TTC549 (cell line): ENCODE results near the gene ATP5MC3.
"Not testable (repeated sequence)": the region's sequence is repeated elsewhere in the genome, so short reads cannot be mapped to it uniquely, and the experiment has no call there.

Experiments used
- FAIRE-seq: peaks from 2 replicates; lab custom pipeline; 2012; peaks lifted over from hg19 to GRCh38; lab: Jason Lieb, UNC

The ATP5MC3 gene

DNA sequence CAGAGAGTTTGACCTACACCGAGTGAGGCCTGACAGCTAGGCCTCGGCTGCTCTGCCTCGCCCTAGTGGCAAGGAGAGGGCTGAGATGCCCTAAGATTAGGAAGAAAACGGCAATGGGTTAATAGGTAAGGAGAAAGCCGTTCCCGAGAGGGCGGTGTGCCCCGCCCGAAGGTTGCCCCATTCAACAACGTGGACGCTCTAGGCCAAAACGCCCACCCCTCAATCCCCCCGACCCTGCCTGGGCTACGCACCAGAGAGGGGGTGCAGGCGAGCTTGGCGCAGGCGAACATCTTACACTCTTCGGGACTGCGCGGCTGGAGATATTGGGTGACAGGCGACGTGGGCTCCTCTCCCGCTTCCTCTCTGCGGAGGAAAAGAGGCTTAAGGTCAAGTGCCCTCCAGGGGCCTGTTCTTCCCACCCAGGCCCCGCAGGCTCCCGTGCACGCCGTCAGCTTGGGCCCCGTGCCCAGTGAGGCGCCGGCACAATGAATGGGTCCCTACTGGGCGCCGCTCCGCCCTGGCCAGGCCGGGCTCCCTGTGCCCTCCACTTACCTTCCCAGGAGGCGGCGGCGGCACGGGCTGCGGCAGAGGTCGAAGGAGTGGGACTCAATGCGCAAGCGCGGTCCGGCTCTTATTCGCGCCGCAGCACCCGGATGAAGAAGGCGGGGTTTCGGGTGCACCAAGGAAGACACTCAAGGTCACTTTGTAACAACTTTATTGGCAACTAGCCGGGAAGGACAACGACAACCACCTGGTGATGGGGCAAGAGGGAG lies at the start of gene ATP5MC3:
Gene ATP5MC3 (minus strand): TSS at position 607 of the 773 bp plus-strand sequence. CDS start 317 bp downstream, at position 290.
- FAIRE-seq, result peak; percentile 52

DNA sequence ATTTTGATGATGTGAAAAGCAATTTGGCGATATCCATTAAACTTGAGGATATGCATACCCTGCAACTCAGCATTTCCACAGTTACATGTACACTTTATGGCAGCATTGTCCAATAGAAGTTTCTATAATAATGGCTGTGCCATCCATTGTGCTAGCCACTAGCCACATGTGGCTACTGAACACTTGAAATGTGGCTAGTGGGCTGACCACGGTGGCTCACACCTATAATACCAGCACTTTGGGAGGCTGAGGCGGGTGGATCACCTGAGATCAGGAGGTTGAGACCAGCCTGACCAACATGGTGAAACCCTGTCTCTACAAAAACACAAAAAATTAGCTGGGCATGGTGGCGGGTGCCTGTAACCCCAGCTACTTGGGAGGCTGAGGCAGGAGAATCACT lies 47.1 kb upstream of the ATP5MC3 start:
- FAIRE-seq, result not testable (repeated sequence)

DNA sequence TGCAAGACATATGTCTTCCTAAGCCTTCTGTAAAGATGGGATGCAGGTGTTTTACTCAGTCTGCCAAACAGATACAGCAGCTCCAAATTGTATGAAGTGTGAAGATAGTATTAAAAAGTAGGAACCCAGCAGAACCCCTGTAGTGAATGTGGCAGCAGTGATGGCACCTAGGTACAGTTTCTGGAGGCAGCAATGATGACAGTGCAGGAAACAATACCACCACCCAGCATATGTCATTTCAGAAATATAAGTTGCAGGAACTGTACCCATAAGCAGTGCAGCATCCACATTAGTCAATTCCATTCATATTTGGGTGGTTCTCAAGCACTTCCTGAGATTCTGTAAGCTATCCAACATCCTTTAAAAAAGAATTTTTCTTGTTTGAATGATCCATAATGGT lies 46.7 kb upstream of the ATP5MC3 start:
- no peak for FAIRE-seq

DNA sequence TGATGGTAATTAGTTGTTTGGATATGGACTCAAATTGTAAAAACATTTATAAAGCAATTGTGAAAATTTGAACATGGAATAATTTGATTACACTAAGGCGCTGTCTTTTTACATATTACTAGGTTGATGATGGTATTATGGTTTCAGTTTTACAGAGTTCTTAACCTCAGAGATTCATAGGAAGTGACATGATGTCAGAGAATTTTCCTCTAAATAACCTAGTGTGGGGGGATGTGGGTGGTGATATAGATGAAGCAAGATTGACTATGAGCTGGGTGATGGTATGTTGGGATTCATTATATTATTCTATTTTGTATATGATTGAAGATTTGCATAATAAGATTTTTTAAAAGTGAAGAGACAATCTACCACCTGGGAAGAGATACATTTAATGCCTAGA lies 45.9 kb upstream of the ATP5MC3 start:
- FAIRE-seq, result no peak

DNA sequence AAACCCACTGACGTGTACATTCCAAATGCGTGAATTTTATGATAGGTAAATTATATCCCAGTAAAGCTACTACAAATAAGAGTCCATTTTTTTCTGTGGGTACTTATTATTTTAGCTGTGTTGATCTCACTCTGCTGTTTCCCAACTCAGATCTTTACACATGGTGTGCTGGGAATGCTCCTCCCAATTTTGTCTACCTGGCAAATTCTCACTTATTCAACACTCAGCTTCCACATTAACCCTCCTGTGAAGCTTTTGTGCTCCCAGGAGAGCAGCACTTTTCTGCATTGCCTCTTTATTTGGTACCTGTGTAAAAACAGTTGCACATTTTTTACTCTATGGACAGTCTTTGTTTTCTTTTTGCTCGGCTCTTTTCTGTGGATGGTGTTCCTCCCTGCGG lies 38.6 kb upstream of the ATP5MC3 start:
- no peak for FAIRE-seq

DNA sequence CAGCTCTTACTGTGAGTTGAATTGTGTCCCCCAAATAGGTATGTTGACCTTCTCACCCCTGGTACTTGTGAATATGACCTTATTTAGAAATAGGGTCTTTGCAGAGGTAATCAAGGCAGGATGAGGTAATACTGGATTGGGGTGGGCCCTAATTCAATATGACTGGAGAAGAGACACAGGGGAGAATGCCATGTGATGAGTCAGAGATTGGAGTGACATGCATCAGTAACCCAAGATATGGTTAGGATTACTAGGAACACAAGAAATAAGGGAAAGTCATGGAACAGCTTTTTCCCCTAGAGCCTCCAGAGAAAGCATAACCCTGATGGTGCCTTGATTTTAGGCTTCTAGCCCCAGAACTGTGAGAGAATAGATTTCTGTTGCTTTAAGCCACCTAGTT lies 37.0 kb upstream of the ATP5MC3 start:
- FAIRE-seq, result no peak

DNA sequence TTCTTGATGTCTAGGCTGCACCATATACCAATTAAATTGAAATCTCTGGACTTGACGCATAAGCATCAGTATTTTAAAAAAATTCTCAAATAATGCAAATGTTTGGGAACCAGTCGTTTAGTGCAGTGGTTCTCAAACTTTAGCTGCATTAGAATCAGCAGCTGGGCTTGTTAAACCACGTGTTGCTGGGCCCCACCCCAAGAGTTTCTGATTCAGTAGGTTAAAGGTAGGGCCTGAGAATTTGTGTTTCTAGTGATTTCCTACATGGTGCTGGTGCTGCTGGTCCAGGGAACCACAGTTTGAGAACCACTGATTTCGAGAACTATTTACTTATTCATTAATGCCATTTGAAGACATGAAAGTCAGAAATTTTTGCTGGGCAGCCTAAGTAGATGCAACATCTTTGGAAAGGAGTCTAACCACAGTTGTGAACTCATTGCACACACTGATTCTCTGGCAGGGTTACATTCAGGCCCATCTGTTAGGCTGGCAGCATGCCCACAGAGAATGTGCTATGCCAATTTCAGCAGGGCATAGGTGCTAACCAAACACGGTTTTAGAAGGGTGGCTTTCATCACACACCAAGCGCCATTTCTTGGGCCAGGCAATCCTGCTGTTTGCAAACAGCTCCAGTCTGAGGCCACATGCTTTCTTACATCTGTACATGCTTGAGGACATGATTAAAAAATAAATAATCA lies 26.4 kb upstream of the ATP5MC3 start:
- no peak for FAIRE-seq

DNA sequence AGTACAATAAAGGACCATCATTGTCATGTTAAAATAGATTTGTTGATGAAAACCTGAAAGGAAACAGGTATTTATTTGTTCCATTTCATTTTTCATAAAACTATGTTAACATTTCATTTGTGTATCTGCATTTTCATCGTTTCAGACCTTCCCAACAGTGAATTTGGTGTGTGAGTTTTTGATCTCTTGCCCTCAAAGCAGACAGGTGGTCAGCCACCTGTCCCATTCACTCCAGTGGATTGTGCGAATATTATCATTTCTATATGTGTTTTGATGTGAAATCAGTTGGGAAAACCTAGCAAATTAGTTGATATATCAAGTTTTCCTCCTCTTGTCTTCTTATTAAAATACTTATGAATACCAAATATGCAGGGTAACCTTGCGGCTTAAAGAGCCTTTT lies 25.4 kb upstream of the ATP5MC3 start:
- no peak for FAIRE-seq

DNA sequence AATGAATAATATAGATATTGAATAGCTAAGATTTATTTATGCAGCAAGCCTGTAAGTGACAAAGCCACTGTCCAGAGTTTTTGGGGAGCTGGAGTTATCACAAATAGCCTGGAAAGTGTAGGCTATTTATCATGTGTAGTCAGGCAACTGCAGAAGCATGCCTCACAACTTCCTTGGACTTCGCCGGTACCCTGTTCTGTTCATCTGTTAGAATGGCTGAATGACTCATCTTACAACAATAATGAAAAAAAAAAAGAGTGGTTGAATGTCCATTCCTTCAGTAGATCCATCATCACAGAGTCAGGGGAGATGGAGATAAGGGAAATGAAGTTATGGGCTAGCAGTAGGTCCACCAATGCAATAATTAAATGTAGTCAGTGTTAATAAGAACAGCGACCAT lies 24.0 kb upstream of the ATP5MC3 start:
- FAIRE-seq, result no peak

DNA sequence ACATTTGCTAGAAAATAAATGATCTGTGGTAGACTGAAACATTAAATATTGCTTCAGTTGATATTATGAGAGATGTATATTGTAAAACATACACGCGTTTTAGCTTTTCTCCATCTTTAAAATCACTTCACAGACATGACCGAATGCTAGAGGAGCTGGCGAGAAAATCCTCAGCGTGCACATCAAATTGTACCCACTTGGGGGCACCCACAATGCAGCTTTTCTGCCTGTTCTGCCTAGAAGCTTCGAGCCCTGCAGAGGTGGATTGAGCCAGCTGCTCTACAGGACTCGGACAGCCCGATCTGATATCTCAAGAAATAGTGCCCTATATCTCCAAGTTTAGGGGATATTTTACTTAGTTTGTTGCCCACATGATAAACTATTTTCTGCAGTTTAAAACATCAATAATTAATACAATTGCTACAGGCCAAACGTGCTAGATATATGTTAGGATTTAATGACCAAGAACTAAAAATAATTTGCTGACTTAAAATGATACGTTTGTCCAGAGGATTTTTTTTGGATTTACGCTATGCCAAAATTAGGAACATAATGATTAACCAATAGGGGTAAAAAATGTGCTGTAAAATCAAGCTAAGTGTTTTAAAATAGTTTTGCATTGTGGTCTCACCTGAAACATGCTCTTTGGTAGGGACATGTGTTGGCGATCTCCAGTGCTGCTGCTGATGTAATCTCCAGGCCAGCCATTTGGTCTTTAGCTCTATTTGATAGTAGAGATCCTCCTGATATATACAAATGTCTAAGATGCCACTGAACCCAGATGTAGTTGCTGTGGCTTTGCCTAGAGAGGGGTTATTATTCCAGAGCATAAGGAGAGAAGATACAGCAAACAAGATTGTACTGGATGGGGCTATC lies 22.3 kb upstream of the ATP5MC3 start:
- FAIRE-seq, result peak; percentile 92

DNA sequence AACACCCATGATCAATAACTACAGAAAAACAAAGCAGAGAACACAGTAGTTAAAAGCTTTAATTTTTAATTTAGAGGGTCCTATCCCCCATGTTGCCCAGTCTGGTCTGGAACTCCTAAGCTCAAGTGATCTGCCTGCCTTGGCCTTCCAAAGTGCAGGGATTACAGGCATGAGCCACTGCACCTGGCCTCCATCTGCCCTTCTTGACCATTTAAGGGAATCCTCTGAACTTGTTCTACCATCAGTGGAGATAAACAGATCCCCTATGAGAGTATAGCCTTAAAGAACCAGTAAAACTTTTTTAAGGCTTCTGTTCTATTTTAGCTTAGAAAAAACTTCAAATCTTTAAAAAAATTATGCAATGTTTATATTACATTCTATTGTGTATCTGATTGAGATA lies 13.5 kb upstream of the ATP5MC3 start:
- no peak for FAIRE-seq

DNA sequence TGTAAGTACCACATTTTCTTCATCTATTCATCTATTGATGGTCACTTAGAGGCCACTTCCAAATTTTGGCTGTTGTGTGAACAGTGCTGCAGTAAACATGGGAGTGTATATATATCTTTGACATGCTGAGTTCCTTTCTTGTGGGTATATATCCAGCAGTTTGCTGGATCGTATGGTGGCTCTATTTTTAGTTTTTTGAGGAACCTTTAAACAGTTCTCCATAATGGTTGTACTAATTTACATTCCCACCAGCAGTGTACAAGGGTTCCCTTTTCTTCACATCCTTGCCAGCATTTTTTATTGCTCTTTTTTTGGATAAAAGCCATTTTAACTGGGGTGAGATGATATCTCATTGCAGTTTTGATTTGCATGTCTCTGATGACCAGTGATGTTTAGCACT lies 7.3 kb upstream of the ATP5MC3 start:
- no peak for FAIRE-seq

DNA sequence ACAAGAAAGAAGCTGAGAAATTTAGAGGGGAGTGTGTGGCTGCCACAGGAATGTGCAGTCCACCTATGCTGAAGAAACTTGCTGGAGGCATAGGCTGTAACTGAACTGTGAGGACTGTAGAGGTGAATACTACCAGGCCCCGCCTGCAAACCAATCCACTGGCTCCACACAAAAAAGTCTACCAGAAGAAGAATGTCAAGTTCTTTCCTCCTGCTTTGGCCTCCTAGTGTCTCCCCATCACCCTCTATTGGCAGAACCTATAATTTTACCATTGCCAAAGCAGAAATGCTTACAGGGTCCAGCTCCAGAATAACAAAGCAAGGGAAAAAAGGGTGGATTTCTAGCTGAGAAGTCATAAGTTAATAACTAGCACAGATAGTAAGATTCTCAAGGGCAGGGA lies 5.9 kb upstream of the ATP5MC3 start:
- no peak for FAIRE-seq

DNA sequence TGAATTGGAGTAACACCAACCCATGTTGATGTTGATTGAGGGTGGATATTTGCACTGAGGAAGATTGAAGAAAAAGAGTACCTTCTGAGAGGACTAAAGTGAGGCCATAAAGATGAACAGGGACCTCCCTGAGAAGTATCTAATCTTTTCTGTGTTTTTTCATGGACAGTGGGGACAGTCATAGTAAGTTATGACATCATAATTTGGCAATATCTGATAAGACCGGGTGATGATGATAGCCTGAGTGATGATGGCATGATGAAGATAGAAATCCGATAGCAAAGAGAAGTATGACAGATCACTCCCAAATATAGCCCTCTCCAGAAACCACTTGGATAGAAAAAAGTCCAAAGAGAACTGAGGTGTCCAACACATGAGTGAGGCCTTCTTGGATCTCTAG lies 2.2 kb upstream of the ATP5MC3 start:
- no peak for FAIRE-seq

DNA sequence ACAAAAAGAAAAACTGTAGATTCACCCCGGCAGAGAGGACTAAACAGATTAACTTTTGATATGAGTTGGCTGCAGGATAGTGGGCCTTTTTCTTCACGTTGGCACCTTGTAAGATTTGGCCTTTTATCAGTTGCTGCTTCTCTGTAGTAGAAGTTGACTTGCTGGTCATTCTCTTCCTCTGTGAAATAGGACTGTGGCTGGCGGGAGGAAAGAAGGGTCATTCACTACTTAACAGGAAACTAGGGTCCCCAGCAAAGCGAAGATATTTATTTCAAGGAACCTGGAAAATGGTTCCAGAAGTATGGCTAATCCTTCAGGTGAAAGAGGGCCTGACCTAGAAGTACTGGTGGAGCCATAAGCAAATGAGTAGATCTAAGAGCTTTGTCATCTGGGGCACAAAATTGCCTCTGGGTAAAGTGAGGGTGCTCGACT lies 383 bp upstream of the ATP5MC3 start:
- FAIRE-seq, result no peak

DNA sequence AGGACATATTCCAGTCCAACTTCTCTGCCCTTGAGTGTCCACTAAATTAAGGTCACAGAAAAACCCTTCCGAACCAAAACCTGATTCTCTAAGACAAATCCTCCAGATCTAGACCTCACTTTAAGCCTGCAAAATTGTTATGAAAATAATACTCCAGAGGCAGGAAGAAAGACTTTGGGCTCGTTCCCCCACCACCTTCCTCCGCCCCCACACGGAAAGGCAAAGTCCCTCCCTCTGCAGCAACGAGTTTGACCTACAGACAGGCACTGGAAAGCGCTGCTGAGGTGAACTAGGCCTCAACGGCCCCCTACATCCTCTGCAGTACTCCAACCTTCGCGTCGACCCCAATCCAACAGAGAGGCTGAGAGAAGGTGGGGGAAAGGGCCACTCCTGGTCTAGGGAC lies 808 bp downstream of the ATP5MC3 start:
- FAIRE-seq, result no peak

DNA sequence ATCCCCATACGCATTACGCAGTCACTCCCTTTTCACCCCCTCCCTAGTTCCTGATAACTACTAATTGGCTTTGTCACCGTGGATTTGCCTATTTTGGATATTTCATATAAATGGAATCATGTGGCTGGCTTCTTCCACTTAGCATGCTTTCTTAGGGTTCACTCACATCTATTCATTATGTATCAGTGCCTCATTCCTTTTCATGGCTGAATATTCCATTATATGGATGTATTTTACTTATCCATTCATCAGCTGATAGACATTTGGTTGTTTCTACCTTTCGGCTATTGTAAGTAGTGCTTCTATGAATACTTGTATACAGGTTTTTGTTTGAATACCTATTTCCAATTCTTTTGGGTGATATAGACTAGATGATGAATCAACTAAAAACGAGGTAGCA lies 4.9 kb downstream of the ATP5MC3 start:
- no peak for FAIRE-seq

DNA sequence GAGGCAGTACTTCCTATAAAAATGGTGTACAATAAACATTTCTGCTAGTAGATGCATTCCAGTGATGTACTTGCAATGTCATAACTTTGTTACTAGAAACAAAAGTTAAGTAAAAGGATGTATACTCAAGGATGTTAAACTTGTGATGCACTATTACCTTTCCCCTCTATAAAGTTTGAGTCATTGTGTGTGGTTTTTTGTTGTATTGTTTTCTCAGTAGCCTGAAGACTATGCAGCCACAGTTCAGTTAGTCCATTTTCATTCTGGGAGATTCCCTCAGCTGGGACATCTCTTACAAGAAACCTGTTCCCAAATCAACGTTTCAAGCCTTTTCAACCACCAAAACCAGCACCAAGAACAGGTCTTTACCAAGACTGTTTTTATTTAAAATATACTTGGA lies 5.6 kb downstream of the ATP5MC3 start:
- no peak for FAIRE-seq

DNA sequence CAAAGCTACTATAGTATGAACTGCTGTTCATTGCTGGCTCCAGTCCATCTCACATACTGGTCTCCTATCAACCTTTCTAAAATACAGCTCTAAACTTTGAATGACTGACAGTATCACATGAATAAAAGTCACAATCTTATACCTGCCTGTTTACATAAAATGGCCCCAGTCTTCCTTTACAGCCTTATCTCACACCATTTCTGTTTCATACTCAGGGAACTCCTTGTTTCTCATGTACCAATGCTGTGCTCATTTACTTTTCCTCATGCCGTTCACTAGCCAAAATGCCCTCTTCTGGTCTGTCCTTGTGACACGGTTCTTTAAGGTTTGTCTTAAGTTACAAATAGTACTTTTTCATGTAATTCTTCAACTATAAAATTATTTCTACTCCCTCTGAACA lies 6.2 kb downstream of the ATP5MC3 start:
- FAIRE-seq, result peak; percentile 25

DNA sequence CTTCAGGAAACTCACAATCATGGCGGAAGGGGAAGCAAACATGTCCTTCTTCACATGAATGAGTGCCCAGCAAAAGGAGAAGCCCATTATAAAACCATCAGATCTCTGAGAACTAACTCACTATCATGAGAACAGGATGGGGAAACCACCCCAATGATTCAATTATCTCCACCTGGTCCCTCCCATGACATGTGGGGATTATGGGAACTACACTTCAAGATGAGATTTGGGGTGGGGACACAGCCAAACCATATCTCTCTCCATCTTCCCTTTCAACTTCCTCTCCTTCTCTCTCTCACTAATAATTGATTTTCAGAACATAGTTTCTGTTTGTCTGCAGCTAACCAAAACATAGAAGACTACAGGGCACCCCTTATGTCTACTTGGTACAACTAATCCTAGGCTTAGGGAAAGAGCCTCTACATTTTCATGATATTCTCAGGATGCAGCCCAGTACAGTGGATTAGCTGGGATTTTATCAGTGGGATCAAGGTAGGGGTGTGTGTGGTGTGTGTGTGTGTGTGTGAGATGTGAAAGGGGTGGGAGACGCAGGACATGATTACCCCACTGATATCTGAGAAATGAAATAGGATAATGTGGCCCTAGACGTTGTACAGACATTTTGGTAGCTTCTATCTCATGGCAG lies 10.7 kb downstream of the ATP5MC3 start:
- no peak for FAIRE-seq

DNA sequence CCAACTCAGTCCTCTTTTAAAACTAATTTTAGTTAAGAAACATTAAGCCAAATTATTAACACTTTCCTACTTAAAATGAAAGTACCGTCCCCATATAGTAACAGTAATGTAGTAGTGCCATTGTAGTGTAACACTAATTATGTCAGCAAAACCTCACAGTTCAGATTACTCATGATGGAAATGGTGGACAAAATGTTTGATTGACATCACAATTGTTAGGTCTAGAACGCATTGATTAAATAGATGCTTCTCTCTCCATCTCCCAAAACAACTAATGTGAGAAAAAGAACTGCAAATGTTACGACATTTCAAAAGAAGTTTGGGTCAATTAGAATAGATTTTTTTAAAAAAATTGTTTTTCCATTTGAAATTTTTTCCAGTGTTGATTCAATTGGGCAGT lies 12.3 kb downstream of the ATP5MC3 start:
- FAIRE-seq, result no peak

DNA sequence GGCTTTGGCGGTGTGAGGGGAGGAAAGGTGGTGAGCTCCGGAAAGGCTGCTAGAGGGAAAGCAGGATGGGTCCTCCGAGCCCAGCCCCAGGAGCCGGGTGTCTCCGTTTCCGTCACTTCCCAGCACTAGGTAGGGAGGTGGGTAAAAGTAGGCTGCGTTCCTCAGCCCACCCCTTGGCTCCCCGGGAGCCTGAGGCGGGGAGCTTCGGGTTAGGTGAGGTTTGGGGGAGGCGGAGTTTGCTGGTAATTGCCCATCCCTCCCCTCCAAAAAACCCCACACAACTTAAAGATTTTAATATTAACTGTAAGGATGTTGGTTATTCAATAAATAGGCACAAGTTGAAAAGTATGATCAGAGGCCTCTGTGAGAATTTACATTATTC lies 13.0 kb downstream of the ATP5MC3 start:
- FAIRE-seq, result no peak
